Measurements from ENCODE around the gene IQGAP3.

DNA sequence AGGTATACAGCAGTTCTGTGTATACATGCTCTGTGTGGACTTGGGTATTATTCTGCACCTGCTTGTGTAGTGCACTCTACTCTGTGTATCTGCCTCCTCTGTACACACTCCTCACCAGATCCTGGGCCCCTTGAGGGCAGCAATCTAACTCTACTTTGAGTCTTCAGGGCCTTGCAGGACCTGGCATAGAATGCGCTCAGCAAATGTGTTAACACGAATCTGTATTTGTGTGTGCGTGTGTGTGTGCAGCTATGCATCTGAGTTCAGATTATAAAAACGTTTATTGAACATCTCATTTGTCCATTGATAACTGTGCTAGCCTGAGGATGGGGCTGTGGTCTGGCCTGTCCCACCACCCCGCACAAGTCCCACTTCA, 67.9 kb downstream of the IQGAP3 start:
- TF ChIP-seq, protein P1, sequence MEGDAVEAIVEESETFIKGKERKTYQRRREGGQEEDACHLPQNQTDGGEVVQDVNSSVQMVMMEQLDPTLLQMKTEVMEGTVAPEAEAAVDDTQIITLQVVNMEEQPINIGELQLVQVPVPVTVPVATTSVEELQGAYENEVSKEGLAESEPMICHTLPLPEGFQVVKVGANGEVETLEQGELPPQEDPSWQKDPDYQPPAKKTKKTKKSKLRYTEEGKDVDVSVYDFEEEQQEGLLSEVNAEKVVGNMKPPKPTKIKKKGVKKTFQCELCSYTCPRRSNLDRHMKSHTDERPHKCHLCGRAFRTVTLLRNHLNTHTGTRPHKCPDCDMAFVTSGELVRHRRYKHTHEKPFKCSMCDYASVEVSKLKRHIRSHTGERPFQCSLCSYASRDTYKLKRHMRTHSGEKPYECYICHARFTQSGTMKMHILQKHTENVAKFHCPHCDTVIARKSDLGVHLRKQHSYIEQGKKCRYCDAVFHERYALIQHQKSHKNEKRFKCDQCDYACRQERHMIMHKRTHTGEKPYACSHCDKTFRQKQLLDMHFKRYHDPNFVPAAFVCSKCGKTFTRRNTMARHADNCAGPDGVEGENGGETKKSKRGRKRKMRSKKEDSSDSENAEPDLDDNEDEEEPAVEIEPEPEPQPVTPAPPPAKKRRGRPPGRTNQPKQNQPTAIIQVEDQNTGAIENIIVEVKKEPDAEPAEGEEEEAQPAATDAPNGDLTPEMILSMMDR (IDR thresholded peaks at IDR 0.05): no peak
- TF ChIP-seq POLR2A (IDR thresholded peaks at IDR 0.05): no peak
- no peak for TF ChIP-seq EP300 (IDR thresholded peaks at IDR 0.05)
